NCI-H1105 treated with DMSO at 0.1 percent for 48 hours (cell line): ENCODE results near the gene ZNF618.

Experiments used
- DNase-seq: peaks from one replicate; lab custom pipeline; 2025; lab: John Stamatoyannopoulos, UW

Gene ZNF618

DNA sequence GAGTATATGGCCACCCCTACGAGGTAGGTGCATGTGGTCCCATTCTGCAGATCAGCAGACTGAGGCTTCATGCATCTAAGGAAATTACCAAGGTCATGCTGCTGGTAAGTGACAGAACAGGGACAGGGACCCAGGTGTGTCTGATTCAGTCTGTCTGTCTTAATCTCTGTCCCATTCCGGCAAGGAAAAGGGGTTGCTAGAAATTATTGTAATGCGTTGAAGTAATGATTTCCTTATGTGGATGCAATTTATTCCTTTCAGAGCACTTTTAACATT, 125.2 kb downstream of the ZNF618 start:
- no peak for DNase-seq

DNA sequence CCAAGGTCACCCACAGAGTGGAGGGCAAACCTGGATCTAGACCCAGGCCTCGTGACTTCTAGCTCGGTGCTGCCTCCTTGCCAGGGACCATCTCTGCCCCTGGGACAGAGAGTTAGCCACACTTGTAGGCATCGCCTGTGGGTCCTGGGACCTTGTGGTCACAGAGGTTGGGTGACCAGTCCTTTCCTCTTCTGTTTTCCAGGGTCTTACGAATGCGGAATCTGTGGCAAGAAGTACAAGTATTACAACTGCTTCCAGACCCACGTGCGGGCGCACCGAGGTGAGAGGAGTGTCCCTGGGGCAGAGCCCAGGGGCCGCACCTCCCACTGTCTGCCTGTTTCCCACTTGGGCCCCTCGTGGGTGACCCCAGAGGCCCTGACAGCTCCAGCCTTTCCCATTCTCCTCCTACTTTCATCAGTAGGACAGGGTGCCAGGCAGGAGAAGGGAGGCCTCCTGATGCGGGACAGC, 125.7 kb downstream of the ZNF618 start:
- DNase-seq = no peak

DNA sequence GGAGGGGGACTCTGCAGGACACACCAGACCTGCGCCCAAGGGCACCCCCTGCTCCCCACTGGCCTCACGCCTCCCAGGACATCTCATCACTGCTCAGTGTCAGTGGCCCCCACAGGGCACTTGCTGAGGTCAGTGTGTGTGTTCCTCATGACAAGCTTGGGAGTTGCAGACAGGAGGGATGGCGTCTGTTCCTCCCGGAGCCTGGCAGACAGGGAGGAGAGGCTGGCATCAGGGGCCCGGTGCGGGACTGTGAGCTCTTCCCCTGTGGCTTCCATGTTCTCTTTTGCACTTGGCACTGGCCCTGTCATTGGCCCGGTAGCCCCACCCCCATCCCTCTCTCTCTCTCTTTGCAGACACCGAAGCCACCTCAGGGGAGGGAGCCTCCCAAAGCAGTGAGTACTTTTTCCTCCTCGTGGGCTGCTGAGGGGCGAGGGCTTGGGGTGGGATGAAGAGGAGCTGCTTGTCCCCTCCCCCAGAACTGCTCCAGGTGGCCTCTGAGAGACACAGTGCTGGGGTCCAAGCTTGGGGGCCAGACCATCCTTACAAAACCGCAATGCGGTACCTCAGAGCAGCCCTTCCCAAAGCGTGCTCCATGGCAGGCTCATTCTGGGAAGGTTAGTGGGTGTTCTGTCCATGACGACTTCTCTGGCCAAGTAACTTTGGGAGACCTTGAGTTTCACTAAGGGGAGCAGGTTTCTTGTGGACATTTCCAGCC, 126.3 kb downstream of the ZNF618 start:
- DNase-seq = no peak

DNA sequence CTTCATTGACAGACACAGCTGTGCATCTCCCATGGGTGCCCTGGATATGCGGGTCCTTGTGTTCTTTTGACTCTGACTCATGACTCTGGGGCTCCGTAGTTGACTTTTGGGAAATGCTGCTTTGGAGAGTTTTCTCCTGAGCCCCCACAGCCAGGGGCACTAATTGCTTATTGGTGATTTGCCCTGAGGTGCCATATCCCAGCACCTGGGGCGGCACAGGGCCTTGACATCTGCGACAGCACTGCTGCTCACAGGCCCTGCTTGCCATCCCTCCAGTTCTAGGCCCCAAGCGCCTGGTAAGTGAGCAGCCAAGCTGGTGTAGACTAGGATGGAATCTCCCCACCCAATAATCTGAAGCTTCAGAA, 126.9 kb downstream of the ZNF618 start:
- DNase-seq = no peak

DNA sequence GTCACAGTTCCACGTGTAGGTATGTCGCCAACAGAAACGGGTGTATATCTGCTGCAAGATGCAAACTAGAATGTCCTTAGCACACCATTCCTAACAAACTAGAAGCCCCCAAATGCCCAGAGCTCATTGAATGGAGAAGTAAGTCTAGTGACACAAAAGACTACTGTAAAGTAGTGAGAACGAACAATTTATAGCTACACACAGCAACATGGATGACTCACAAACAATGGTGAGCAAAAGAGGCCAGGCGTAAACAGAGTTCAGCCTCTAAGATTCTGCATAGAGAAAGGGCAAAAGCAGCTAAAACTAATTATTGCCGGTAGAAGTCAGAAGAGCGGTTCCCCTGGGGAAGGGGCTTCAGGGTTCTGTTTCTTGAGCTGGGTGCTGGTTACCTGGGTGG, 127.2 kb downstream of the ZNF618 start:
- no peak for DNase-seq

DNA sequence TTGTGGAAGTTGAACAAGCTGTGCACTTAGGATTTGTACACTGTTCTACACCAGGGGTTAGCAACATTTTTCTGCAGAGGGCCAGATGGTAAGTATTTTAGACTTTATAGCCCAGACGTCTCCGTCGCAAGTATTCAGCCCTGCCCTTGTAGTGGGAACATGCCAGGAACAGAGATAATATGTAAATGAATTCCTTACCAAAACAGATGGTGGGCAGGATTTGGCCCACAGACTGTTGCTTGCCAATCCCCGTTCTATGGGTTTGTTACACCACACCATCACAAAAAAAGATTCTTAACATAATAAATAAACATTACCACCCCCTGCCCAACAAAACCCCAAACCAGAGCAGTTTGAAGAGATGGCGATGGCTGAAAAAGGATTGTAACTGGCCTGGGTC, 127.6 kb downstream of the ZNF618 start:
- no peak for DNase-seq

DNA sequence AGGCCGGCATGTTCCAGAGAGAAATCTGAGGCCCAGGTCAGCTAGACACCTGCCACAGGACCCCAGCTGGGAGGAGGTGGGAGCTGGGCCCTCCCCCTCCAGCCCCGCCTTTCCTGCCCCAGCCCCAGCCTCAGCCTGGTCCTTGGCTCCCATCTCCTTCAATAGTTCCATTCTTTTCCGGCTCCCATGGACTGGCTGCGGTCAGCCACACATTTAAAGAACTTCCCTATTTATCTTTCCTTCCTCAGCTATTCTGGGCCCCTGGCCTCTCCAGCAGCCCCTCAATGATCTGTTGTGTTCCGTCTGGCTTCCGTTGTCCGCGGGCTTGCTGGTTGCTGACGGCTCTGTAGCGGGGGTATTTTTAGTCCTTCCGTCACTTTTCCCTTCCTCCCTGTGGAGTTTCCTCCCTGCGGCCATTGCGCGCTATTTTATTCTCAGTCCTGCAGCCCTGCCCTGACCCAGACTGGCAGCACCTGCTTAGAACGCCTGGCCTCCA, 128.2 kb downstream of the ZNF618 start:
- no peak for DNase-seq

DNA sequence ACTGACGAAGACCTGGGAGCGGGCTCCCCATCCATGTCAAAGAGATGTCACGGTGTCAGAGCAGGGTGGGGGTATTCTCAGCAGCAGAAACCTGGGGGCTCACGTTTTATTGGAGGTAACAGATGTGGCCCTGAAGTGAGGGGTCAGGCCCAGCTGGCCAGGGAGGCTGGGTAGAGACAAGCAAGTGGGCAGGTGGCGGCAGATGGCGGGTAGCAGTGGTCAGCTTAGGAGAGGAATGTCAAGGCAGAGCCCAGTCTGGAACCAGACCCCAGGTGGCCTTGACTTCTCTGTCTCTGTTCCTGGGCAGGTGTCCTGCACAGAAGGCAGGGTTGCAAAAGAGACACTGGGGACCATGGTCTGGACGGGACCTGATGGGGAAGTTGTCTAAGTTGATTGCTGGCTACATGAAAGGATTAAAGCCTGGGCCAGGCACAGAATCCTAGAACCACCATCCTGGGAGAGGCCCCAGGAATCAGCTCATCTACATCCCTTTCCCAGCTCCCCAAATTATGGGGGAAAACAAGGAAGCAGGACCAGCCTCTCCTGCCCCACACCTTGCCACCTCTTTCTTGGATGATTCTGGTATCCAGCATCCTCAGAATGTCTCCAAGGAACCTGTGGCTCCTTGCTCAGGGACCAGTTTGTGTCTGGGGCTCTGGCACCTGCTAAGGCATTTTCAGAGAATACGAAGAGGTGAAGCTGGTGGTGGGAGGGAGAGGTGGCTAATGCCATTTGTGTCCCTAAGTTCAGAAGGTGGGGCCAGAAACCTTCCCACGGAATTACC, 129.5 kb downstream of the ZNF618 start:
- DNase-seq = no peak

DNA sequence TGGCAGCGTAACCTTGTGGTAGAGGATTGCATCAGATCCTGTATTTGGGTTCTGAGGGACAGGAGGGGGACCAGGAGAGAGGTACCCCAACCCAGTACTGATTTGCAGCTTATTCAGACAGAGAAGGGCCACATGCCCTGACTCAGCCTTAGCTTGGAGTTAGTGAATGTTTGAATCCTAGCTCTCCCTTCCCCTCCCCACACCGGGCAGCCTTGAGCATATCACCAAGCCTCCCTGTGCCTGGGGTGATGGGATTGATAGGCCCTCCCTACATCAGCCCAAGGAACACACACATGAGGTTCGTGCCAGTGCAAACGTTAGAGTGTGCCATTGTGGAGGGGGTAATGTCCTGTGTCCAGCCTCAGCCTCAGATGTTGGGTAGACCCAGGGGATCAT, 130.0 kb downstream of the ZNF618 start:
- no peak for DNase-seq

DNA sequence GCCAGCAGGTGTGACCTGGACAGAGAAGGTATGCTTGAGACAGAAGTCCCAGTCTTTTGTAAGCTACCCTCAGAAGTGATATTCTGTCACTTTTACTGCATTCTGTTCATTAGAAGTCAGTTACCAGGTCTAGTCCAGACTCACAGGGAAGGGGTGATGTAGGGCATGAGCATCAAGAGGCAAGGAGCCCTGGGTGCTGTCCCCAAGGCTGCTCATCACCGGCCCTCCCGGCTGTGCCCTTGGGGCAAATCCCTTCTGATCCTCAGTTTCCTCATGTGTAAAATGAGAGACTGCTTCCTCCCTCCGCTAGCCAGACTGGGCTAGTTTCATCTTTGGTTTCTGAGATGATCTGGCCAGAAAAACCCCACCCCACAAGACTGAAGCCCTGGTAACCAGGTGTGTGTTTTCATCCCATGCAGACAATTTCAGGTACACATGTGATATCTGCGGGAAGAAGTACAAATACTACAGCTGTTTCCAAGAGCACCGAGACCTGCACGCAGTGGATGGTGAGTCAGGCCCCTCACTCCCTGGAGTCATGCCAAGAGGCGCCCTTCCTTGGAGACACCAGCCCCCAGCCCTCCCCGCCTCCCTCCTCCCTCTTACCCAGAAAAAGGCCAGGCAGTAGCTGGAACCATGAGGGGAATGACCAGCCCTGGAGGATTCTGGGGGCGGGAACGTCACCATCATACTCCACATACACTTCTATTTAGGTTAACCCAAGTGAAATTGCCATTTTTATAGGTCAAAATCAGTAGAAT, 131.0 kb downstream of the ZNF618 start:
- DNase-seq = no peak

DNA sequence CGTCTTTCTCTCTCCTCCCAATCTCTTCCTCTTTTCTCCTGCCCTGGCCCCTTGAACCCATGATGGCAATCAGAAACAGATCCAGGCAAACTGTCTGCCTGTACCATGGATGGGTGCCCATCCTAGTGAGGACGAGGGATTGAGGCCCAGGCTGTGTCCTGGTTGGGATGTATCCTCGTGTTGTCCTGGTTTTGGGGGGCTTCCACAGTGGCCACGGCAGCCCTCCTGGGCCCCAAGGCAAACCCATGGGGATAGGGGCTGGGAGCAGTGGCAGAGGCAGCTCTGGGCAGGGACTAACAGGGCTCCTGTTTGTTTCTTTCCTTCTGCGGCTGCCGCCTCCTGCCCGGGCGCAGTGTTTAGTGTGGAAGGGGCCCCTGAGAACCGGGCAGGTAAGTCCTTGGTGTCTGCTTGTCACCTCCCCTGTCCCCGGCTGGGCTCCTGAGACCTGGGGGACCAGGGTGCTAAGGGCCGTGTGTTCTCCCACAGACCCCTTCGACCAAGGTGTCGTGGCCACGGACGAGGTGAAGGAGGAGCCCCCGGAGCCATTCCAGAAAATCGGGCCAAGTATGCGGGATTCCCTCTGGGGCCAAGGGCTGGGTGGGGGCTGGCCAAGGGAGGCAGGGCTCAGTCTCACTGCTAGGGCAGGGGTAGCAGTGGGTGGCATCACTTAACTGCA, 132.0 kb downstream of the ZNF618 start:
- no peak for DNase-seq

DNA sequence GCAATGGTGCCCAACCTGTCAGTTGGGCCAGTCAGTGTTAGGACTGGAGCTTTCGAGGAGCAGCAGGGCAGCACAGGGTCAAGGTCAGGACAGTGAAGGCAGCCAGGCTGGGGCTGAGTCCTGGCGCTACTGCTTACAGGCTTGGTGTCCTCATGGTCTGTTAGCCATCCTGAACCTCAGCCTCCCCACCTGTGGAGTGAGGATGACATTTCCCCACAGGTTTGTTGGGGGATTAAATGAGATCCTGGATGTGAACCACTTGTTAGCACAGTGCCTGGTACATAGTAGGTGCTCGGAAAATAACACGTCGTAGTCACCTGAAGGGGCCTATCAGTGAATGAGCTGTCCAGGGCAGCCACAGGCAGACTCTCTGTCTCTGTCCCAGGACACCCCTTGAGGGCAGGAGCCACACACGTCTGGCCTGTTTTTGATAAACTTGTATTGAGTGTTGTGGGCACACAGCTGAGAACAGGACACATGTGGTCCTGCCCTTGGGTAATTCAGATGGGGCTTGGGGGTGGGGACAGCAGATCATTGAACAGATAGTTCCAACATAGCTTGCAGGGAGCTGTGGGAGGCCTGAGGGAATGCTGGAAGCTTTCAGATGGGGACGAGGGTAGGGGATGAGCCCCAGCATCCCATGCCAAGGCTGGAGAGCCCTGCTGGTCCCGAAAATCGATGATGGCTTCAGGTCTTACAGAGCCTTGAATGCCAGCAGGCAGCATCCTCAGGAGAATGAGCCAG, 132.7 kb downstream of the ZNF618 start:
- DNase-seq = no peak

DNA sequence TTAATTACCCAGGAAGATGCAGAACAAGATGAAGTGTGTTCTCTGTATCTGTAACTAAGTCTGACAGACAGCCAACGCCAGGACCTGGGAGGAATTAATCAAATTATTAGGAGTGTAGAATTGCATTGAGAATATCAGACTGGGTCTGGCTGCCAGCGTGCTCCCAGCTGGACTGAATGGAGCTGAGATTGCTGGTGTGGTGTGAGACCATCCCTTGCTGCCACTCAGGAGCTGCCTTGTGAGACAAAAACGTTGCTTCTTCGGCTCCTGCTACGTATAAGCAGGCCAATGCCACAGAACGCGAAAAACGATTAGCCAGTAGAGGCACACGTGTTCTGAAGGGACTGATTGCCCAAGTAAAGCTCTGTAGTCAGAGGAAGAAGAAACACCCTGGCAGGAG, 135.2 kb downstream of the ZNF618 start:
- no peak for DNase-seq

DNA sequence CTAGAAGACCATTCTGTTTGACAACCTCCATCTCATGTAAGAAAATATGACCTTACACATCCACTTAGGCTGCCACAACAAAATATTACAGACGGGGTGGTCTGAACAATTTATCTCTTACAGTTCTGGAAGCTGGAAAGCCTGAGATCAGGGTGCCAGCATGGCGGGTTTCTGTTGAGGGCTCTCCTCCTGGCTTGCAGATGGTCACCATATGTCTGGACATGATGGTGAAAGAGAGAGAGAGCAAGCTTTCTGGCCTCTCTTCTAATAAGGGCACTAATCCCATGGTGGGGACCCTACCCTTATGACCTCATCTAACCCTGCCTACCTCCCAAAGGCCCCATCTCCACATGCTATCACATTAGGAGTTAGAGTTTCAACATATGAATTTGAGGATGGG, 136.0 kb downstream of the ZNF618 start:
- no peak for DNase-seq

DNA sequence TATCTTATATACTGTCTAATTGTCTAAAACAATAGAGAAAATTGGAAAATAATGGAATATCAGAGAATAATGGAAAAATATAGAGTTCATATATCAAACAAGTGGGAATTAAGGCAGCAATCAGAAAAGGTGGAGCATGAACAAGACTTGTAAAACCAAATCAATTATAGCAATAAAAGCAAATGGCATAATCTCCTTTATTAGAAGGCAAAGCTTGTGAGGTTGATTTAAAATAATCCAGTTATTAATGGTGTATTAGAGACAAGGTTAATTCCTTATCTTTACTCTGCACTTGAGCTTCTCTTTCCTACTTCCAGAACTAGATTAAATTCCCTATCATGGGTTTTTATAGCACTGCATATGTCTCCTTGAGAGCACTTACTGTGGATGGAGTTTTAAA, 137.9 kb downstream of the ZNF618 start:
- DNase-seq = no peak

DNA sequence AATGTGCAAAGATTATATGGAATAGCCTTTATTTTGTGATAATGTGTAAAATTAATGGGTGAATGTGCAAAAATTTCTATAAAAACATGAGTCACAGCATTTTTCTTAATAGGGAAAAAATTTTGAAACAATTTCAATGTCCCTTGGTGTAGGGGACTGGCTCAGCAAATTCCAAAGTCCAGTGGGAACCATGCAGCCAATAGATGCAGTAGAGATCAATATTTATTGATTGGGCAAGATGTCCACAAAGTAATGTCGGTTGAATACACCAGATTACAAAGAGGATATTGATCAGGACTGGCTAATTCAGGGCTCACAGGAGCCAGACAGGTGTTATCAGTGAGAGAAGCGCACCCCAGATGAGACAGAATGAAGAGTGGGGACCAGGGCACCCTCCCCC, 139.5 kb downstream of the ZNF618 start:
- no peak for DNase-seq

DNA sequence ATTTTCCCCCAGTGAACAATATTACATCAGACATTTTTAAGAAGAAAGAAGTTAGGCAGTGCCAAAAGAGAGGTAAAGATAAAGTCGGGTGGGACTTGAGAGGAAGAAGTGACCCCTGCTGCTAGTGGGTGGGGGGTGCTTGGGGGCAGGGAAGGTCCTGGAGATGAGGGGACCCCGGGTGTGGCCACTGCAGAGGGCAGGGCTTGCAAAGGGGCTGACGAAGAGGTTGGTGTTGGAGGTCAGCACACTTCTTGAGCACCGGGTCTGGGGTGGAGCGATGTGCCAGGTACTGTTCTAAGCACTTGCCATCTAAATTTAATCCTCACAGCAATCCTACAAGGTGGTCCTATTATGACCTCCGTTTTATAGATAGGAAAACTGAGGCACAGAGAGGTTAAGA, 140.0 kb downstream of the ZNF618 start:
- DNase-seq = no peak

DNA sequence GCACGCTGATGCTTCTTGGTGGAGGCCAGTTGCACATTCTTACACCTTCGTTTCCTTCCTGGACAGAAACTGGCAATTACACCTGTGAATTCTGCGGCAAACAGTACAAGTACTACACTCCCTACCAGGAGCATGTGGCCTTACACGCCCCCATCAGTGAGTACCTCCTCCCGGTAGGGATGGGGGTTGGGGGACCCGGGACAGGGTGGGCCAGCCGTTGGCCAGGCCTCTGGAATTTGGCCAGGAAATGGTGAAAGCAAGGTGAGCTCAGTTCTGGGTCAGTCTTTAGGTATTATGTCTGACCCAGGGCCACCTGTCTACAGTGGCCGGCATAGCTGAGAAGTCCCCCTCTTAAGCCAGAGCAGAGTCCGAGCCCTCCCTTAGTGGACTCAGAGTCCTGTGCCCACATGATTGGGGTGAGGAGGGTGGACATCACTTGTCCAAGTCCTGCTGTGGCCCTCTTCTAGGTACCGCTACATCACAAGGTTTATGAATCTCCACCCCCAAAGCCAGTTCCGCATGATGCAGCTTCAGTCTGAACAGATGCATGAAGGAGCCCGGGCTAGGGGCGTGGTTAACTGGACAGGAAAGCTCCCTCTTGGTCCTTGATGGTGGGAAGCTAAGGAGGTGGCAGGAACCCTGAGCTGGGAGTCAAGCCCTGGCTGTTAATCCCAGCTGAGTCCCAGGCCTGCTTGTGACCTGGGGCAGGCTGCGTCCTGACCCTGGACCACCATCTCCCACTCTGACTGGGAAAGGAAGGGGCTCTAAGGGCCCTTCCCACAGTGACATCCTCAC, 140.7 kb downstream of the ZNF618 start:
- DNase-seq = no peak

DNA sequence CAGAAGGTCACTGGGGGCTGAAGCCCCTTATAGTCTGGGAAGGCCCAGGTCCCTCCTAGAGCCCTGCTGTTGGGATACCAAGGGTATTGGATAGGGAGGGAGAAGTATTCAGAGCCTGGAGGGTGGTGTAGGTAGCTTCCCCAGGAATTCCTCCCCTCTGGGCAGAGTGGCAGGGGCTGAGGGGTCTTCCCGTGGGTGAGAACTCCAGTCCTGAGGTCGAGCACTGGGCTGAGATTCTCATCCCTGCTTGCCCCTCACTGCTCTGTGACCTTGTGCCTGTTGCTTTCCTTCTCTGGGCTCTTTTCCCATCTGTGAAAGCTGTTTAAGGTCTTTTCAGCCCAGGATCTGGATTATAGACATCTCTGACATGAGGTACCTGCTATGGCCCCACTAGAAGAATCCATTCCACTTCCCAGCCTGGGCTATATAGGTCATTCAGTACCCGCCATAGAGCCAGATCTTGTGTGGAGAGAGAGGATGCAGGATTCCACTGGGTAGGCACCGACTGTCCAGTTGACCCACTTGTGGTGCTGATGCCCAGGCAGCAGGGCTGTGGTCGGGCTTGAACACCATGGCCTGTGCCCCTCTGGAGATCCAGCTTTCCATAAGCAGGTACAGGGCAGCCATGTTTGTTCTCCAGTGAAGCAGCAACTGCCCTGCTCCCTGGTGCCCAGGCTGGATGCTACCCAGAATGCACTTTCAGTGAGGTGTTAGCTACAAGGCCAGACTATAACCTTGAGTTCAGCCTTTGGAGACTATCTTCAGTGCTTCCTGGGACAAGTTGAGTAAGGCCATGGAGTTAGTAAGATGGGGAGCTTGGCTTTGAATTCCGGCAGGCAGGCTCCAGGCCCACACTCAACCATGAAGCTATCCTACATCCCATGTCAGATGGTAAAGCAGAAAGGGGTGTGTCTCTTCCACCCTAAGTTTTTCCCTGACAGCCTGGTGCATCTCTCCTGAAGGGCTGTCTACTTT, 141.9 kb downstream of the ZNF618 start:
- no peak for DNase-seq

DNA sequence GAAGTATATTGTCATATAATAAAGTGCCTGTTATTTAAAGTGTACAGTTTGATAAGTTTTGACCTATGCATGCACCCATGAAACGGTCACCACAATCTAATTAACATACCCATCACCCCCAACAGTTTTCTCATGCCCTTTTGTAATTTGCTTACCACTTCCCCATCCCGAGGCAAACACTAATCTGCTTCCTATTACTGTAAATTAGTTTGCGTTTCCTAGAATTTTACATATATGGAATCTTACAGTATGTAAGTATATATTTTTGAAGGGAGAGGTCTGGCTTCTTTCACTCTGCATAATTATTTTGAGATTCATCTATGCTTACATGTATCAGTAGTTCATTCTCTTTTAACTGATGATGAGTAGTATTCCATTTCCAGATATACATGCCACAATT, 145.5 kb downstream of the ZNF618 start:
- DNase-seq = no peak
